ENCODE measurements around the gene PER1.
"Not testable (repeated sequence)": the region's sequence is repeated elsewhere in the genome, so short reads cannot be mapped to it uniquely, and the experiment has no call there.

The PER1 gene

GRCh38 chr17:8110456-8110804, 41.8 kb downstream of the PER1 start:
- Histone ChIP-seq H3K4me3 (peak overlapping the region in 2 of 7 experiments; percentile 38 to 41), H3K27ac (no peak overlapping the region)

GRCh38 chr17:8109661-8110455, 42.3 kb downstream of the PER1 start:
- peak overlapping the region in 6 of 7 experiments; percentile 18 to 41 (median 31) for H3K4me3 ChIP-seq

GRCh38 chr17:8108972-8109660, 43.1 kb downstream of the PER1 start:
- H3K27ac ChIP-seq: peak overlapping the region in 1 of 21 experiments; percentile 21
- H3K4me3 ChIP-seq: peak overlapping the region in 1 of 7 experiments; percentile 37

More at GRCh38 chr17:8109661-8110455, 42.3 kb downstream of the PER1 start:
- peak overlapping the region in 1 of 21 experiments; percentile 21 for H3K27ac ChIP-seq

- H3K27ac ChIP-seq: peak overlapping the region in 8 of 21 experiments; percentile 2 to 63 (median 22)
Measured at GRCh38 chr17:8106980-8107379, 45.2 kb downstream of the PER1 start.

GRCh38 chr17:8105957-8106398, 46.2 kb downstream of the PER1 start:
- peak overlapping the region in 3 of 21 experiments; percentile 2 to 41 (median 25) for H3K27ac ChIP-seq
- H3K4me3 ChIP-seq: no peak overlapping the region

More at GRCh38 chr17:8106980-8107379, 45.2 kb downstream of the PER1 start:
- H3K4me3 ChIP-seq: not testable (repeated sequence)

GRCh38 chr17:8104911-8105310, 47.3 kb downstream of the PER1 start:
- H3K4me3 ChIP-seq: no peak overlapping the region
- peak overlapping the region in 7 of 21 experiments; percentile 2 to 37 (median 14) for H3K27ac ChIP-seq

GRCh38 chr17:8103549-8103948, 48.7 kb downstream of the PER1 start:
- no peak overlapping the region for H3K4me3 ChIP-seq
- H3K27ac ChIP-seq: peak overlapping the region in 3 of 21 experiments; percentile 7 to 64 (median 47)

- no peak overlapping the region for H3K4me3 ChIP-seq
Measured at GRCh38 chr17:8101721-8102120, 50.5 kb downstream of the PER1 start.

GRCh38 chr17:8100763-8101162, 51.4 kb downstream of the PER1 start:
- Histone ChIP-seq H3K27ac (no peak overlapping the region), H3K4me3 (no peak overlapping the region)

More at GRCh38 chr17:8101721-8102120, 50.5 kb downstream of the PER1 start:
- H3K27ac ChIP-seq: no peak overlapping the region

GRCh38 chr17:8100111-8100510, 52.1 kb downstream of the PER1 start:
- H3K27ac ChIP-seq: no peak overlapping the region

GRCh38 chr17:8096541-8096940, 55.7 kb downstream of the PER1 start:
- no peak overlapping the region for H3K27ac ChIP-seq
- H3K4me3 ChIP-seq: no peak overlapping the region

More at GRCh38 chr17:8100111-8100510, 52.1 kb downstream of the PER1 start:
- no peak overlapping the region for H3K4me3 ChIP-seq

- Histone ChIP-seq H3K4me3 (no peak overlapping the region), H3K27ac (no peak overlapping the region)
Measured at GRCh38 chr17:8095361-8095760, 56.8 kb downstream of the PER1 start.

GRCh38 chr17:8091033-8091687, 61.0 kb downstream of the PER1 start:
- H3K4me3 ChIP-seq: no peak overlapping the region
- H3K27ac ChIP-seq: peak overlapping the region in 6 of 21 experiments; percentile 14 to 29 (median 20)

All from skin epidermis (tissue), 12 donors.